Measurements from ENCODE around the gene ADAMTS18. TPM values are rescaled to one million over a fixed set of nuclear protein-coding genes. Genes with fewer than 3 reads are reported as not detected.

ADAMTS18 gene
- total and polyA plus RNA-seq, 9 of the 15 experiments (the other 6 are each of a cell fraction or from before 2014, with no cell fraction given) = not detected

- TF ChIP-seq RREB1 (CRISPR knock-in tag; IDR thresholded peaks at IDR 0.05) (no peak), SFPQ (IDR thresholded peaks at IDR 0.05; ENCODE audit: low read depth, low read length) (no peak), SP2 (IDR thresholded peaks at IDR 0.05; ENCODE audit: extremely low read depth, low read depth, low read length, poor library complexity, severe bottlenecking) (no peak), SMAD3 (CRISPR knock-in tag; conservative IDR thresholded peaks at IDR 0.05) (no peak)
Measured at GRCh38 chr16:77402672-77403071, 32.2 kb downstream of the ADAMTS18 start (continued).
